Femur (tissue), 1 donor: ENCODE data around the gene CITED4.

Source experiments
- DNase-seq: peaks from one replicate; pipeline ENCODE4 v3.0.0-alpha.2; 2017

Gene CITED4

GRCh38 chr1:40851643-40852042 lies 10.5 kb downstream of the CITED4 start:
- no peak for DNase-seq

GRCh38 chr1:40849801-40850592 lies 12.2 kb downstream of the CITED4 start:
- peak; percentile 86 for DNase-seq

GRCh38 chr1:40848530-40849189 lies 13.5 kb downstream of the CITED4 start:
- DNase-seq: peak; percentile 54

- DNase-seq: no peak
Observed at GRCh38 chr1:40847023-40847745, 15.0 kb downstream of the CITED4 start.

- DNase-seq: no peak
Observed at GRCh38 chr1:40845895-40846294, 16.3 kb downstream of the CITED4 start.

- no peak for DNase-seq
Observed at GRCh38 chr1:40844887-40845878, 17.0 kb downstream of the CITED4 start.

- DNase-seq: no peak
Observed at GRCh38 chr1:40844079-40844478, 18.1 kb downstream of the CITED4 start.

GRCh38 chr1:40842691-40843090 lies 19.5 kb downstream of the CITED4 start:
- DNase-seq: no peak

GRCh38 chr1:40842207-40842606 lies 20.0 kb downstream of the CITED4 start:
- no peak for DNase-seq

- DNase-seq: no peak
Observed at GRCh38 chr1:40841602-40842001, 20.6 kb downstream of the CITED4 start.

GRCh38 chr1:40840526-40841323 lies 21.4 kb downstream of the CITED4 start:
- DNase-seq: no peak

GRCh38 chr1:40839943-40840335 lies 22.2 kb downstream of the CITED4 start:
- DNase-seq: no peak

GRCh38 chr1:40838980-40839942 lies 22.9 kb downstream of the CITED4 start:
- no peak for DNase-seq

GRCh38 chr1:40838045-40838979 lies 23.9 kb downstream of the CITED4 start:
- DNase-seq: no peak

- DNase-seq: no peak
Observed at GRCh38 chr1:40837601-40838000, 24.6 kb downstream of the CITED4 start.

- no peak for DNase-seq
Observed at GRCh38 chr1:40836283-40836682, 25.9 kb downstream of the CITED4 start.

- no peak for DNase-seq
Observed at GRCh38 chr1:40834968-40835545, 27.1 kb downstream of the CITED4 start.

GRCh38 chr1:40833979-40834378 lies 28.2 kb downstream of the CITED4 start:
- DNase-seq: no peak
